A673 (cell line): Measurements from ENCODE around the gene EML6.

Source experiments
- EZH2 ChIP-seq: fragments of 200-600 bp; sonication (generic); IDR thresholded peaks from 2 replicates; pipeline ENCODE4 v1.6.1; 2017; ENCODE audit warnings: borderline replicate concordance, low read depth, mild to moderate bottlenecking, mixed read lengths, antibody characterized with exemption, low read length; ENCODE audit not compliant: poor library complexity, severe bottlenecking
- TF ChIP-seq, protein P1 (sequence below): fragments of 300-800, 200-600 bp; sonication (generic); conservative IDR thresholded peaks from 2 replicates; pipeline ENCODE4 v1.5.1; 2017; ENCODE audit warnings: low read depth, mild to moderate bottlenecking, antibody characterized with exemption, low read length, moderate library complexity, mixed read lengths

DNA sequence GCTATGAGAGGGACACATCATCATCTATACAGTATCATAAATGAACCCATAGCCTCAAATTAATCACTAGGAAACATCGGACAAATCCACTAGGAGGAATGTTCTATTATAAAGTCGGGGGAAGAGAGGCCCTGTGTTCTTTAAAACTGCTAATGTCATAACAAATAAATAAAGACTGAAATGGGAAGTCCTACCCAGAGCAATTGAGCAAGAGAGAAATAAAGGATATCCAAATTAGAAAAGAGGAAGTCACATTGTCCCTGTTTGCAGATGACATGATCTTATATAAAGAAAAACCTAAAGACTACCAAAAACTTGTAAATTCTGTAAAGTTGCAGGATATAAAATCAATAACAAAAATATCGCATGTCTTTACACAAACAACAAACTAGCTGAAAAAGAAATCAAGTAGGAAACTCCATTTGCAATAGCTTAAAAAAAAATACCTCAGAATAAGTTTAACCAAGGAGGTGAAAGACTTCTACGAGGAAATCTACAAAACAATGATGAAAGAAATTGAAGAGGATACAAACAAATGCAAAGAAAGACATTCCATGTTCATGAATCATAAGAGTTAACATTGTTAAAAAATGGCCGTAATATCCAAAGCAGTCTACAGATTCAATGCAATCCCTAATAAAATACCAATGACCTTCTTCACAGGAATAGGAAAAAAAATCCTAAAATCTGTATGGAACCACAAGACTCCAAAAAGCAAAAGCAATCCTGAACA, 296.2 kb downstream of the EML6 start:
- TF ChIP-seq, protein P1, sequence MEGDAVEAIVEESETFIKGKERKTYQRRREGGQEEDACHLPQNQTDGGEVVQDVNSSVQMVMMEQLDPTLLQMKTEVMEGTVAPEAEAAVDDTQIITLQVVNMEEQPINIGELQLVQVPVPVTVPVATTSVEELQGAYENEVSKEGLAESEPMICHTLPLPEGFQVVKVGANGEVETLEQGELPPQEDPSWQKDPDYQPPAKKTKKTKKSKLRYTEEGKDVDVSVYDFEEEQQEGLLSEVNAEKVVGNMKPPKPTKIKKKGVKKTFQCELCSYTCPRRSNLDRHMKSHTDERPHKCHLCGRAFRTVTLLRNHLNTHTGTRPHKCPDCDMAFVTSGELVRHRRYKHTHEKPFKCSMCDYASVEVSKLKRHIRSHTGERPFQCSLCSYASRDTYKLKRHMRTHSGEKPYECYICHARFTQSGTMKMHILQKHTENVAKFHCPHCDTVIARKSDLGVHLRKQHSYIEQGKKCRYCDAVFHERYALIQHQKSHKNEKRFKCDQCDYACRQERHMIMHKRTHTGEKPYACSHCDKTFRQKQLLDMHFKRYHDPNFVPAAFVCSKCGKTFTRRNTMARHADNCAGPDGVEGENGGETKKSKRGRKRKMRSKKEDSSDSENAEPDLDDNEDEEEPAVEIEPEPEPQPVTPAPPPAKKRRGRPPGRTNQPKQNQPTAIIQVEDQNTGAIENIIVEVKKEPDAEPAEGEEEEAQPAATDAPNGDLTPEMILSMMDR, result no peak
- TF ChIP-seq EZH2, result no peak
